Measurements from ENCODE around the gene EXOC3L4.
"Not testable (repeated sequence)": the region's sequence is repeated elsewhere in the genome, so short reads cannot be mapped to it uniquely, and the experiment has no call there.

Gene EXOC3L4

GRCh38 chr14:103105580-103106150, 11.1 kb downstream of the EXOC3L4 start:
- DNase-seq (ENCODE audit: low spot score), result no peak

DNA sequence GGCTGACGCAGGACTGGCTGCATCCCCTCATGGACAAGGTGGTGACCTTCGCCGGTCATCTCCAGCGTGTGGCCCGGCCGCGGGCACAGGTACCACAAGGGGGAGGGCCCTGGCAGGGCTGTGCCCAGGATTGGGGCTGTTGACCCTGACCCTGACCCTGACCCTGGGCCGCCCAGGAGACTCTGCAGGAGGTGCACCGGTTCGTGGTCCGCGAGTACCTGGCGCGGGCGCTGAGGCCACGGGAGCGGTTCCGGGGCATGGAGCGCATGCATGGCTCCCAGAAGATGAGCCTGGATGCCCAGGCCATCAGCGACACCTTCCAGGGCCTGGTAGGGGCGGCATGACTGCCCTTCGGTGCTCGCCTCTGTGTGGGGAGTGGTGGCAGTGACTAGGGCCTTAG, 12.9 kb downstream of the EXOC3L4 start:
- no peak for DNase-seq (ENCODE audit: low spot score)

GRCh38 chr14:103107941-103108748, 13.6 kb downstream of the EXOC3L4 start:
- DNase-seq (ENCODE audit: low spot score), result no peak

- DNase-seq (ENCODE audit: low spot score), result no peak
These were observed 14.3 kb downstream of the EXOC3L4 start for GRCh38 chr14:103108749-103109207.

GRCh38 chr14:103109535-103110441, 15.3 kb downstream of the EXOC3L4 start:
- no peak for DNase-seq (ENCODE audit: low spot score)

DNA sequence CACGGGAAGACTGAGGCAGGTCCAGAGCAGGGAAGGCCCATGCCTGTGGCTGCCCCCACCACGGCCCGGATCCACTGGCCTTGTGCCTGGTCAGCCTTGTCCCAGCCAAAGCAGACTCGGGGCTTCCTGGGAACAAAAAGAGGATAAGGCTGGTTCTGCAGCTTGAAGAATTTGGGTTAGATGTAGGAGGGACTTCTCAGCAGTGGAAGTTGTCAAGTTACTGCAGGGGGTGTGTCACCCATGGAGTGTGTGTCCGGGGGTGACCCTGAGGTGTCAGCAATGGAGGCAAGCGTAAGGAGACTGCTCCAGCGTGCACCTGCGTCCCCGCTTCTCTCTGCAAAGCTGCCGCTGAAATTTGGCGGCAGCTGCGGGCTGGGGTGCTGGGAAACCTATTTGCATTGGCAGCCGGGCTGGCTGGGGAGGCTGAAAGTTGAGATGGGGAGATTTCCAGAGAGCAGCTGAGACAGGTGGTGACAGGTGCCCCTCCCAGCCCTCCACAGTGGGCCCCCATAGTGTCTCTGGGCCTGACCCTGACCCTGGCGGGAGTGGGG, 16.2 kb downstream of the EXOC3L4 start:
- DNase-seq (ENCODE audit: low spot score), result no peak

- no peak for DNase-seq (ENCODE audit: low spot score)
These were observed 16.8 kb downstream of the EXOC3L4 start for GRCh38 chr14:103111232-103111868.

GRCh38 chr14:103112400-103113243, 18.1 kb downstream of the EXOC3L4 start:
- DNase-seq (ENCODE audit: low spot score), result no peak

GRCh38 chr14:103113303-103113702, 18.8 kb downstream of the EXOC3L4 start:
- DNase-seq (ENCODE audit: low spot score), result no peak

- DNase-seq (ENCODE audit: low spot score), result no peak
These were observed 19.2 kb downstream of the EXOC3L4 start for GRCh38 chr14:103113774-103114173.

DNA sequence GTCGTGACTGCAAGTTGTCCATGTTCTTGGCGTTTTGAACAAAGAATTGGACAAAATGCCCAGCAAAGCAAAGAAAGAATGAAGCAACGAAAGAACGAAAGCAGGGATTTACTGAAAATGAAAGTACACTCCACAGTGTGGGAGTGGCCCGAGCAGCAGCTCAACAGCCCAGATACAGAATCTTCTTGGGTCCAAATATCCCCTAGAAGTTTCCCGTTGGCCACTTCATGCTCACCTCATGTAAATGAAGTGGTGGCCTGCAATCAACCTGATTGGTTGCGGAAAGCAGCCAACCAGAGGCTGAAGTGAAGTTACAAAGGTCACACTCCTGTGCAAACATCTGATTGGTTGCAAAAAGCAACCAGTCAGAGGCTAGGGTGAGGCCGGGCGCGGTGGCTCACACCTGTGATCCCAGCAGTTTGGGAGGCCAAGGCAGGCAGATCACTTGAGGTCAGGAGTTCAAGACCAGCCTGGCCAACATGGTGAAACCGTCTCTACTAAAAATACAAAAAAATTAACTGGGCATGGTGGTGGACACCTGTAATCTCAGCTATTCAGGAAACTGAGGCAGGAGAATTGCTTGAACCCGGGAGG, 20.7 kb downstream of the EXOC3L4 start:
- not testable (repeated sequence) for DNase-seq (ENCODE audit: low spot score)

GRCh38 chr14:103115845-103116572, 21.5 kb downstream of the EXOC3L4 start:
- DNase-seq (ENCODE audit: low spot score), result no peak

GRCh38 chr14:103116636-103117035, 22.1 kb downstream of the EXOC3L4 start:
- DNase-seq (ENCODE audit: low spot score), result no peak

DNA sequence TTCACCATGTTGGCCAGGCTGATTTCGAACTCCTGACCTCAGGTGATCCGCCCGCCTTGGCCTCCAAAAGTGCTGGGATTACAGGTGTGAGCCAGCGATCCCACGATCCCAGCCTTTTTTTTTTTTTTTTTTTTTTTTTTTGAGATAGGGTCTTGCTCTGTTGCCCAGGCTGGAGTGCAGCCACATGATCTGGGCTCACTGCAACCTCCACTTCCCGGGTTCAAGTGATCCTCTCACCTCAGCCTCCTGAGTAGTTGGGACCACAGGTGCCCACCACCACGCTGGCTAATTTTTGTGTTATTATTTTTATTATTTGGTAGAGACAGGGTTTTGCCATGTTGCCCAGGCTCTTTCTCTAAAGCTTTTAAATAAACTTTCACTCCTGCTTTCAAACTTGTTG, 23.0 kb downstream of the EXOC3L4 start:
- DNase-seq (ENCODE audit: low spot score), result not testable (repeated sequence)

- no peak for DNase-seq (ENCODE audit: low spot score)
These were observed 23.6 kb downstream of the EXOC3L4 start for GRCh38 chr14:103118018-103118662.

DNA sequence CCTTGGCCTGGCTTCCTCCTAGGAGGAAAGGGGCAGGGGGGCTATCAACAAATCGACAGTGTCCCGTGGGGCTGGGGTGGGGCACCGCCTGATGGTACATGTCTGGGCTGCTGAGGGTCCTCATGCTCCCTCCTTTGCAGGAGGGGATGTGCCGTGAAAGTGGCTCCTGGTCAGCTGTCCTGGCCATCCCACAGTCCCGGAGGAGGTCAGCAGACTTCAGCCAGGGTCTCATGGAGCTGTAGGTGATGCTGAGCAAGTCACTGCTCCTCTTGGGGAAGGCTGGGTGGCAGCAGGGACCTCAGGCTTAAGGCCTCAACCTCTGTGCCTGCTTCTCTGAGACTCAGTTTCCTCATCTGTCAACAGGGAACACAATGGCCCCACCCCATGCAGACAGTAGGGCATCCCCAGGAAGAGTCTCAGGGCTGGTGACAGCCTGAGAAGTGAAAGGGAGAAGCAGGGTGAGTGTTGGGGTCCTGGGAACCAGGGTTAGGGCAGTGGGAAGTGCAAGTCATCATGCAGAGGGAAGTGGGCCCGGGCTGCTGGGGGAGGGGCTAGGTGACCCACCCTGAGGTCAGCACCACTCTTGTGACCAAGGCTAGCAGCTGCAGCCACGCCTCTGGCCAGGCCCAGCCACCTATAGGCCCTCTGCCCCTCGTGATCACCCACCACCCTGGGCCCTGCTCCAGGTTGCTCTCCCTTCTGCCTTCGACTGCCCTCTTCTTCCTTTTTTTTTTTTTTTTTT, 24.3 kb downstream of the EXOC3L4 start:
- no peak for DNase-seq (ENCODE audit: low spot score)

- not testable (repeated sequence) for DNase-seq (ENCODE audit: low spot score)
These were observed 25.0 kb downstream of the EXOC3L4 start for GRCh38 chr14:103119527-103119926.

GRCh38 chr14:103121121-103121845, 26.8 kb downstream of the EXOC3L4 start:
- no peak for DNase-seq (ENCODE audit: low spot score)
